Brain microvascular endothelial cell (primary cell): Measurements from ENCODE around the gene CAMTA1.

Source experiments
- DNase-seq: peaks from one replicate; pipeline ENCODE4 v3.0.0-alpha.2; 2020
- H3K27ac ChIP-seq: fragments of 250-450 bp; sonication (Bioruptor Pico); 2 replicates; pipeline ENCODE4 v1.5.1; 2020; ENCODE audit warnings: mild to moderate bottlenecking, moderate library complexity
- H3K27me3 ChIP-seq: fragments of 250-450 bp; sonication (Bioruptor Pico); replicated peaks from 2 replicates; pipeline ENCODE4 v1.5.1; 2020; ENCODE audit warnings: mild to moderate bottlenecking
- H3K36me3 ChIP-seq: fragments of 250-450 bp; sonication (Bioruptor Pico); replicated peaks from 2 replicates; pipeline ENCODE4 v1.5.1; 2020; ENCODE audit warnings: mild to moderate bottlenecking
- H3K4me3 ChIP-seq: 2 replicates; pipeline ENCODE4 v1.5.1; 2011; ENCODE audit warnings: low read depth, mild to moderate bottlenecking, control low read depth, low read length, moderate library complexity
- CTCF ChIP-seq: IDR thresholded peaks from 2 replicates; pipeline ENCODE4 v1.5.1; 2011; ENCODE audit warnings: low read depth, mild to moderate bottlenecking, moderate library complexity, low read length, control low read depth, inconsistent platforms; ENCODE audit errors: missing control alignments
- in situ Hi-C: cut with HindIII; loops from 2 replicates; pipeline ENCODE4 v1.10.0; 2017; ENCODE audit warnings: low sequenced_read_pairs, low pct_ligation_motif_present

The CAMTA1 gene

GRCh38 chr1:6985549-6986276, 200.5 kb downstream of the CAMTA1 start:
- Histone ChIP-seq H3K27ac (no peak overlapping the region), H3K4me3 (no peak overlapping the region), H3K36me3 (no peaks in the 10 kb centered on the region), H3K27me3 (no peaks in the 10 kb centered on the region)
- in situ Hi-C loops = no loop called here
- TF ChIP-seq CTCF = no peak
- no peak for DNase-seq

GRCh38 chr1:6986281-6986680, 201.0 kb downstream of the CAMTA1 start:
- no peak for DNase-seq
- TF ChIP-seq CTCF = no peak
- Histone ChIP-seq H3K4me3 (no peak overlapping the region), H3K27ac (no peak overlapping the region), H3K36me3 (no peaks in the 10 kb centered on the region), H3K27me3 (no peaks in the 10 kb centered on the region)
- in situ Hi-C loops = no loop called here

- peak; percentile 39 for TF ChIP-seq CTCF
These were observed 202.7 kb downstream of the CAMTA1 start for GRCh38 chr1:6987940-6988339.

GRCh38 chr1:6988796-6989195, 203.5 kb downstream of the CAMTA1 start:
- H3K27me3 ChIP-seq = no peaks in the 10 kb centered on the region
- no peak for TF ChIP-seq CTCF
- in situ Hi-C loops = no loop called here

More at GRCh38 chr1:6987940-6988339, 202.7 kb downstream of the CAMTA1 start:
- Histone ChIP-seq H3K27me3 (no peaks in the 10 kb centered on the region), H3K27ac (no peak overlapping the region), H3K36me3 (no peaks in the 10 kb centered on the region), H3K4me3 (no peak overlapping the region)
- no peak for DNase-seq
- in situ Hi-C loops = no loop called here

GRCh38 chr1:6989212-6990159, 204.2 kb downstream of the CAMTA1 start:
- no peak overlapping the region for H3K4me3 ChIP-seq
- in situ Hi-C loops = no loop called here
- no peaks in the 10 kb centered on the region for H3K36me3 ChIP-seq
- no peak overlapping the region for H3K27ac ChIP-seq
- no peak for TF ChIP-seq CTCF
- no peaks in the 10 kb centered on the region for H3K27me3 ChIP-seq
- no peak for DNase-seq

More at GRCh38 chr1:6988796-6989195, 203.5 kb downstream of the CAMTA1 start:
- Histone ChIP-seq H3K4me3 (no peak overlapping the region), H3K36me3 (no peaks in the 10 kb centered on the region), H3K27ac (no peak overlapping the region)
- DNase-seq = no peak
